K562 (cell line): ENCODE measurements around the gene CACNA2D2.

Source experiments
- NR3C1 ChIP-seq: sonication (generic); formaldehyde crosslinking; IDR thresholded peaks from 2 replicates; pipeline ENCODE4 v1.8.1; 2022; ENCODE audit warnings: missing genetic modification reagents
- RAD21 ChIP-seq, 2 experiments: fragments of 250-450 bp in 1 of 2; fragments of 450-650 bp in 1 of 2; sonication (Bioruptor Pico) in 1 of 2; formaldehyde crosslinking in 1 of 2; IDR thresholded peaks in 1 of 2; conservative IDR thresholded peaks in 1 of 2; 2 replicates each; pipeline versions ENCODE4 v1.4.0 to v1.8.0; 2020 to 2022; ENCODE audit warnings: mild to moderate bottlenecking in 2 of 2, moderate library complexity in 1 of 2
- TCF15 ChIP-seq: fragments of 250-450 bp; sonication (Bioruptor Pico); IDR thresholded peaks from 2 replicates; pipeline ENCODE4 v1.8.0; 2022; ENCODE audit warnings: moderate library complexity, mild to moderate bottlenecking, inconsistent platforms
- ZFX ChIP-seq: sonication (generic); formaldehyde crosslinking; IDR thresholded peaks from 2 replicates; pipeline ENCODE4 v1.8.0; 2022; ENCODE audit warnings: mild to moderate bottlenecking, missing genetic modification reagents, moderate library complexity
- ZNF398 ChIP-seq: fragments of 250-450 bp; sonication (Bioruptor Pico); IDR thresholded peaks from 2 replicates; pipeline ENCODE4 v1.8.0; 2021; ENCODE audit warnings: moderate library complexity, mild to moderate bottlenecking, inconsistent platforms

GRCh38 chr3:50532062-50532705 is 28.8 kb upstream of the CACNA2D2 start:
- TF ChIP-seq ZNF398 (CRISPR knock-in tag) (no peak), ZFX (no peak), RAD21 (CRISPR knock-in tag; conservative IDR thresholded peaks at IDR 0.05 in 1 of 2, IDR thresholded peaks at IDR 0.05 in 1 of 2) (no peak), TCF15 (CRISPR knock-in tag) (no peak), NR3C1 (CRISPR knock-in tag) (no peak)
